Ishikawa (cell line): Measurements from ENCODE around the gene UNC13A.
A peak's percentile ranks its signal among the peaks of the same experiment; 100 is the strongest.

Experiments used
- CEBPB ChIP-seq: IDR thresholded peaks from 2 replicates; pipeline ENCODE4 v1.6.1; 2012
- CREB1 ChIP-seq: IDR thresholded peaks from 2 replicates; pipeline ENCODE4 v1.6.1; 2012; ENCODE audit warnings: low read depth
- EGR1 ChIP-seq: IDR thresholded peaks from 2 replicates; pipeline ENCODE4 v1.6.1; 2012
- EP300 ChIP-seq: IDR thresholded peaks from 2 replicates; pipeline ENCODE4 v1.6.1; 2012; ENCODE audit warnings: borderline replicate concordance
- FOXM1 ChIP-seq: IDR thresholded peaks from 2 replicates; pipeline ENCODE4 v1.6.1; 2012; ENCODE audit warnings: low read depth, borderline replicate concordance
- MAX ChIP-seq: IDR thresholded peaks from 2 replicates; pipeline ENCODE4 v1.6.1; 2012
- NFIC ChIP-seq: IDR thresholded peaks from 2 replicates; pipeline ENCODE4 v1.6.1; 2012
- RAD21 ChIP-seq: IDR thresholded peaks from 2 replicates; pipeline ENCODE4 v1.6.1; 2012; ENCODE audit warnings: low read depth
- REST ChIP-seq: IDR thresholded peaks from 2 replicates; pipeline ENCODE4 v1.6.1; 2012; ENCODE audit warnings: low read depth, mild to moderate bottlenecking
- TAF1 ChIP-seq: IDR thresholded peaks from 2 replicates; pipeline ENCODE4 v1.6.1; 2012; ENCODE audit warnings: low read depth, mild to moderate bottlenecking
- TCF12 ChIP-seq: IDR thresholded peaks from 2 replicates; pipeline ENCODE4 v1.6.1; 2012; ENCODE audit warnings: low read depth
- TEAD4 ChIP-seq: IDR thresholded peaks from 2 replicates; pipeline ENCODE4 v1.6.1; 2012
- USF1 ChIP-seq: IDR thresholded peaks from 2 replicates; pipeline ENCODE4 v1.6.1; 2012
- YY1 ChIP-seq: IDR thresholded peaks from 2 replicates; pipeline ENCODE4 v1.6.1; 2012; ENCODE audit warnings: low read depth
- ZBTB7A ChIP-seq: IDR thresholded peaks from 2 replicates; pipeline ENCODE4 v1.6.1; 2012; ENCODE audit warnings: low read depth

UNC13A gene

GRCh38 chr19:17718550-17718946 lies 30.4 kb upstream of the UNC13A start:
- TF ChIP-seq MAX (no peak), TEAD4 (no peak), TAF1 (no peak), EP300 (no peak), EGR1 (no peak), NFIC (no peak), CEBPB (no peak), CREB1 (no peak), USF1 (no peak)

- TF ChIP-seq NFIC (no peak), CEBPB (no peak), EGR1 (no peak), TCF12 (no peak)
These were observed 28.3 kb upstream of the UNC13A start for GRCh38 chr19:17716309-17716929.

- TF ChIP-seq CREB1 (no peak), TEAD4 (no peak), RAD21 (no peak), TCF12 (no peak), MAX (no peak), REST (no peak), NFIC (no peak), YY1 (no peak), FOXM1 (no peak), EP300 (no peak), TAF1 (no peak)
These were observed 23.7 kb upstream of the UNC13A start for GRCh38 chr19:17711851-17712250.

- peak; percentile 79; the same call in 1 of the 2 replicates for TF ChIP-seq MAX
- no peak for TF ChIP-seq NFIC
- TF ChIP-seq USF1 = peak; percentile 84
These were observed 18.6 kb upstream of the UNC13A start for GRCh38 chr19:17706750-17707181.

GRCh38 chr19:17703824-17704463 lies 15.8 kb upstream of the UNC13A start:
- TF ChIP-seq USF1 (no peak), TEAD4 (no peak), TAF1 (no peak), NFIC (no peak), RAD21 (peak; percentile 70), MAX (no peak), YY1 (no peak)

- TF ChIP-seq REST (no peak), TAF1 (no peak), ZBTB7A (no peak), FOXM1 (no peak), NFIC (no peak), RAD21 (no peak), MAX (no peak), EGR1 (no peak), CREB1 (no peak), USF1 (no peak), YY1 (no peak), TCF12 (no peak), TEAD4 (no peak)
These were observed 7.0 kb upstream of the UNC13A start for GRCh38 chr19:17695198-17695597.
